ENCODE data around the gene SLC5A3.

SLC5A3 gene

GRCh38 chr21:34112316-34113033 lies 39.1 kb downstream of the SLC5A3 start:
- Histone ChIP-seq H3K36me3 (ENCODE audit: control insufficient read depth, insufficient read depth, low read length) (no peaks in the 10 kb centered on the region), H3K4me1 (ENCODE audit: control insufficient read depth, insufficient read depth, low read length) (peaks cover 4% of the 10 kb centered on the region), H3K9ac (ENCODE audit: low read length) (no peak overlapping the region), H3K4me3 (ENCODE audit: low read length) (no peak overlapping the region), H3K27me3 (ENCODE audit: control insufficient read depth, insufficient read depth, low read length) (no peaks in the 10 kb centered on the region), H3K27ac (ENCODE audit: low read depth, low read length) (no peak overlapping the region)

- no peaks in the 10 kb centered on the region for H3K36me3 ChIP-seq (ENCODE audit: control insufficient read depth, insufficient read depth, low read length)
- no peaks in the 10 kb centered on the region for H3K27me3 ChIP-seq (ENCODE audit: control insufficient read depth, insufficient read depth, low read length)
- H3K4me1 ChIP-seq (ENCODE audit: control insufficient read depth, insufficient read depth, low read length), result peaks cover 4% of the 10 kb centered on the region
- H3K4me3 ChIP-seq (ENCODE audit: low read length), result no peak overlapping the region
- H3K9ac ChIP-seq (ENCODE audit: low read length), result no peak overlapping the region
- no peak overlapping the region for H3K27ac ChIP-seq (ENCODE audit: low read depth, low read length)
Observed at GRCh38 chr21:34113842-34114241, 40.5 kb downstream of the SLC5A3 start.

GRCh38 chr21:34115160-34115559 lies 41.8 kb downstream of the SLC5A3 start:
- no peak overlapping the region for H3K9ac ChIP-seq (ENCODE audit: low read length)
- H3K36me3 ChIP-seq (ENCODE audit: control insufficient read depth, insufficient read depth, low read length), result no peaks in the 10 kb centered on the region
- H3K4me1 ChIP-seq (ENCODE audit: control insufficient read depth, insufficient read depth, low read length), result peaks cover 4% of the 10 kb centered on the region
- no peaks in the 10 kb centered on the region for H3K27me3 ChIP-seq (ENCODE audit: control insufficient read depth, insufficient read depth, low read length)
- no peak overlapping the region for H3K4me3 ChIP-seq (ENCODE audit: low read length)
- H3K27ac ChIP-seq (ENCODE audit: low read depth, low read length), result no peak overlapping the region

- H3K9ac ChIP-seq (ENCODE audit: low read length), result no peak overlapping the region
- H3K27ac ChIP-seq (ENCODE audit: low read depth, low read length), result no peak overlapping the region
- peaks cover 4% of the 10 kb centered on the region for H3K4me1 ChIP-seq (ENCODE audit: control insufficient read depth, insufficient read depth, low read length)
- no peaks in the 10 kb centered on the region for H3K36me3 ChIP-seq (ENCODE audit: control insufficient read depth, insufficient read depth, low read length)
- H3K27me3 ChIP-seq (ENCODE audit: control insufficient read depth, insufficient read depth, low read length), result no peaks in the 10 kb centered on the region
- no peak overlapping the region for H3K4me3 ChIP-seq (ENCODE audit: low read length)
Observed at GRCh38 chr21:34116569-34116968, 43.2 kb downstream of the SLC5A3 start.

- H3K4me1 ChIP-seq (ENCODE audit: control insufficient read depth, insufficient read depth, low read length), result peaks cover 14% of the 10 kb centered on the region
- no peak overlapping the region for H3K9ac ChIP-seq (ENCODE audit: low read length)
- no peaks in the 10 kb centered on the region for H3K27me3 ChIP-seq (ENCODE audit: control insufficient read depth, insufficient read depth, low read length)
- H3K27ac ChIP-seq (ENCODE audit: low read depth, low read length), result no peak overlapping the region
- H3K4me3 ChIP-seq (ENCODE audit: low read length), result no peak overlapping the region
- H3K36me3 ChIP-seq (ENCODE audit: control insufficient read depth, insufficient read depth, low read length), result no peaks in the 10 kb centered on the region
Observed at GRCh38 chr21:34120867-34121266, 47.5 kb downstream of the SLC5A3 start.

GRCh38 chr21:34122047-34122446 lies 48.7 kb downstream of the SLC5A3 start:
- Histone ChIP-seq H3K27me3 (ENCODE audit: control insufficient read depth, insufficient read depth, low read length) (no peaks in the 10 kb centered on the region), H3K9ac (ENCODE audit: low read length) (no peak overlapping the region), H3K36me3 (ENCODE audit: control insufficient read depth, insufficient read depth, low read length) (no peaks in the 10 kb centered on the region), H3K4me1 (ENCODE audit: control insufficient read depth, insufficient read depth, low read length) (peaks cover 25% of the 10 kb centered on the region), H3K27ac (ENCODE audit: low read depth, low read length) (no peak overlapping the region), H3K4me3 (ENCODE audit: low read length) (no peak overlapping the region)

All from rectal smooth muscle tissue (tissue), 1 donor.